NOMO-1 treated with dmso at 0.1 percent for 144 hours (cell line): Measurements from ENCODE around the gene BCL2A1.
A peak's percentile ranks its signal among the peaks of the same experiment; 100 is the strongest.
"Not testable (repeated sequence)": the region's sequence is repeated elsewhere in the genome, so short reads cannot be mapped to it uniquely, and the experiment has no call there.

Source experiments
- DNase-seq: peaks from one replicate; lab custom pipeline; 2025; ENCODE audit not compliant: unreplicated experiment; lab: John Stamatoyannopoulos, UW

Gene BCL2A1

GRCh38 chr15:79926116-79926515 lies 44.9 kb downstream of the BCL2A1 start:
- DNase-seq: not testable (repeated sequence)

- no peak for DNase-seq
These were observed 46.6 kb downstream of the BCL2A1 start for GRCh38 chr15:79924379-79924778.

GRCh38 chr15:79923515-79924169 lies 47.4 kb downstream of the BCL2A1 start:
- DNase-seq: peak; percentile 97

GRCh38 chr15:79923079-79923514 lies 47.9 kb downstream of the BCL2A1 start:
- peak; percentile 31 for DNase-seq

- DNase-seq: no peak
These were observed 48.4 kb downstream of the BCL2A1 start for GRCh38 chr15:79922512-79923078.

- DNase-seq: no peak
These were observed 51.1 kb downstream of the BCL2A1 start for GRCh38 chr15:79919749-79920511.

GRCh38 chr15:79919090-79919748 lies 51.8 kb downstream of the BCL2A1 start:
- DNase-seq: no peak

GRCh38 chr15:79918278-79918677 lies 52.7 kb downstream of the BCL2A1 start:
- DNase-seq: no peak

GRCh38 chr15:79916502-79917132 lies 54.4 kb downstream of the BCL2A1 start:
- DNase-seq: no peak

- DNase-seq: not testable (repeated sequence)
These were observed 55.1 kb downstream of the BCL2A1 start for GRCh38 chr15:79915776-79916501.

GRCh38 chr15:79914728-79915127 lies 56.3 kb downstream of the BCL2A1 start:
- no peak for DNase-seq
